Measurements from ENCODE around the gene TBL2. TPM values are rescaled to one million over a fixed set of nuclear protein-coding genes. Genes with fewer than 3 reads are reported as not detected.
A peak's percentile ranks its signal among the peaks of the same experiment; 100 is the strongest.

The TBL2 gene
- total RNA-seq, 1 experiment from 2014 or later: 32.3 TPM

- peaks cover 20% of the 10 kb centered on the region for H3K36me3 Mint-ChIP-seq
- TF ChIP-seq CREM (CRISPR knock-in tag; IDR thresholded peaks at IDR 0.05) (no peak), NR1H2 (CRISPR knock-in tag; IDR thresholded peaks at IDR 0.05) (no peak), RELA (CRISPR knock-in tag; IDR thresholded peaks at IDR 0.05; ENCODE audit: borderline replicate concordance) (no peak), PREB (CRISPR knock-in tag; IDR thresholded peaks at IDR 0.05; ENCODE audit: borderline replicate concordance) (no peak), ZNF121 (CRISPR knock-in tag; IDR thresholded peaks at IDR 0.05) (peak; percentile 86), GTF2I (CRISPR knock-in tag; conservative IDR thresholded peaks at IDR 0.05) (0 out of 2 replicates have a peak, but pooled peaks have one; percentile 7), NFATC4 (CRISPR knock-in tag; IDR thresholded peaks at IDR 0.05) (no peak)
- no peaks in the 10 kb centered on the region for H3K4me1 Mint-ChIP-seq
- no peak for DNase-seq (ENCODE audit: low spot score)
- H3K27ac Mint-ChIP-seq: no peak overlapping the region
- H3K9me3 Mint-ChIP-seq: no peaks in the 10 kb centered on the region
- CTCF ChIA-PET: no interaction called here
- POLR2A ChIA-PET: no interaction called here
- no peak for ATAC-seq
- no peaks in the 10 kb centered on the region for H3K27me3 Mint-ChIP-seq (ENCODE audit: low read depth)
- H3K4me3 Mint-ChIP-seq: no peak overlapping the region
Measured at GRCh38 chr7:73544678-73545077, 33.7 kb downstream of the TBL2 start.

DNA sequence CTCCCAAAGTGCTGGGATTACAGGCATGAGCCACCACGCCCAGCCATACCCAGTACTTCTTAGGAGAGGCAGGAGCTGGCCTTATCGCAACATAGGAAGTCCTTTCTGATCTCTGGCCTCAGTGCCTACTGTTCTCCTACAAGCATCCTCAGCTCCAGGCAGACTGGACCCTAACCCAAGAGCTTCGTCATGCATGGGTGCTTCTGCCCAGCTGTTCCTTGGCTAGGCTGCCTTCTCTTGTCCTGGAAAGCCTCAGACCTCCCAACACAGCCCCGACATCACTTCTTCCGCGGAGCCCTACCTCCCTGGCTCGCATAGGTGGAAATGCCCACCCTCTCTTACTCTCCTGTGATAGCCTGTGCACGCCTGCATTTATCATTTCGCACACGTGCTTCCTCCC, 36.7 kb downstream of the TBL2 start:
- POLR2A ChIA-PET: no interaction called here
- Mint-ChIP-seq H3K36me3 (peaks cover 36% of the 10 kb centered on the region), H3K27me3 (ENCODE audit: low read depth) (no peaks in the 10 kb centered on the region), H3K4me3 (no peak overlapping the region), H3K9me3 (no peaks in the 10 kb centered on the region), H3K4me1 (no peaks in the 10 kb centered on the region), H3K27ac (peak overlapping the region; percentile 76; the same call in 1 of the 2 replicates)
- DNase-seq (ENCODE audit: low spot score) (no peak), ATAC-seq (no peak)
- CTCF ChIA-PET: no interaction called here
- no peak for TF ChIP-seq ZBTB21 (CRISPR knock-in tag; IDR thresholded peaks at IDR 0.05; ENCODE audit: borderline replicate concordance)
- TF ChIP-seq, protein P1, sequence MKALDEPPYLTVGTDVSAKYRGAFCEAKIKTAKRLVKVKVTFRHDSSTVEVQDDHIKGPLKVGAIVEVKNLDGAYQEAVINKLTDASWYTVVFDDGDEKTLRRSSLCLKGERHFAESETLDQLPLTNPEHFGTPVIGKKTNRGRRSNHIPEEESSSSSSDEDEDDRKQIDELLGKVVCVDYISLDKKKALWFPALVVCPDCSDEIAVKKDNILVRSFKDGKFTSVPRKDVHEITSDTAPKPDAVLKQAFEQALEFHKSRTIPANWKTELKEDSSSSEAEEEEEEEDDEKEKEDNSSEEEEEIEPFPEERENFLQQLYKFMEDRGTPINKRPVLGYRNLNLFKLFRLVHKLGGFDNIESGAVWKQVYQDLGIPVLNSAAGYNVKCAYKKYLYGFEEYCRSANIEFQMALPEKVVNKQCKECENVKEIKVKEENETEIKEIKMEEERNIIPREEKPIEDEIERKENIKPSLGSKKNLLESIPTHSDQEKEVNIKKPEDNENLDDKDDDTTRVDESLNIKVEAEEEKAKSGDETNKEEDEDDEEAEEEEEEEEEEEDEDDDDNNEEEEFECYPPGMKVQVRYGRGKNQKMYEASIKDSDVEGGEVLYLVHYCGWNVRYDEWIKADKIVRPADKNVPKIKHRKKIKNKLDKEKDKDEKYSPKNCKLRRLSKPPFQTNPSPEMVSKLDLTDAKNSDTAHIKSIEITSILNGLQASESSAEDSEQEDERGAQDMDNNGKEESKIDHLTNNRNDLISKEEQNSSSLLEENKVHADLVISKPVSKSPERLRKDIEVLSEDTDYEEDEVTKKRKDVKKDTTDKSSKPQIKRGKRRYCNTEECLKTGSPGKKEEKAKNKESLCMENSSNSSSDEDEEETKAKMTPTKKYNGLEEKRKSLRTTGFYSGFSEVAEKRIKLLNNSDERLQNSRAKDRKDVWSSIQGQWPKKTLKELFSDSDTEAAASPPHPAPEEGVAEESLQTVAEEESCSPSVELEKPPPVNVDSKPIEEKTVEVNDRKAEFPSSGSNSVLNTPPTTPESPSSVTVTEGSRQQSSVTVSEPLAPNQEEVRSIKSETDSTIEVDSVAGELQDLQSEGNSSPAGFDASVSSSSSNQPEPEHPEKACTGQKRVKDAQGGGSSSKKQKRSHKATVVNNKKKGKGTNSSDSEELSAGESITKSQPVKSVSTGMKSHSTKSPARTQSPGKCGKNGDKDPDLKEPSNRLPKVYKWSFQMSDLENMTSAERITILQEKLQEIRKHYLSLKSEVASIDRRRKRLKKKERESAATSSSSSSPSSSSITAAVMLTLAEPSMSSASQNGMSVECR (CRISPR knock-in tag; IDR thresholded peaks at IDR 0.05; ENCODE audit: borderline replicate concordance): no peak
- TF ChIP-seq, protein P2, sequence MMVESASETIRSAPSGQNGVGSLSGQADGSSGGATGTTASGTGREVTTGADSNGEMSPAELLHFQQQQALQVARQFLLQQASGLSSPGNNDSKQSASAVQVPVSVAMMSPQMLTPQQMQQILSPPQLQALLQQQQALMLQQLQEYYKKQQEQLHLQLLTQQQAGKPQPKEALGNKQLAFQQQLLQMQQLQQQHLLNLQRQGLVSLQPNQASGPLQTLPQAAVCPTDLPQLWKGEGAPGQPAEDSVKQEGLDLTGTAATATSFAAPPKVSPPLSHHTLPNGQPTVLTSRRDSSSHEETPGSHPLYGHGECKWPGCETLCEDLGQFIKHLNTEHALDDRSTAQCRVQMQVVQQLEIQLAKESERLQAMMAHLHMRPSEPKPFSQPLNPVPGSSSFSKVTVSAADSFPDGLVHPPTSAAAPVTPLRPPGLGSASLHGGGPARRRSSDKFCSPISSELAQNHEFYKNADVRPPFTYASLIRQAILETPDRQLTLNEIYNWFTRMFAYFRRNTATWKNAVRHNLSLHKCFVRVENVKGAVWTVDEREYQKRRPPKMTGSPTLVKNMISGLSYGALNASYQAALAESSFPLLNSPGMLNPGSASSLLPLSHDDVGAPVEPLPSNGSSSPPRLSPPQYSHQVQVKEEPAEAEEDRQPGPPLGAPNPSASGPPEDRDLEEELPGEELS (CRISPR knock-in tag; IDR thresholded peaks at IDR 0.05): no peak

DNA sequence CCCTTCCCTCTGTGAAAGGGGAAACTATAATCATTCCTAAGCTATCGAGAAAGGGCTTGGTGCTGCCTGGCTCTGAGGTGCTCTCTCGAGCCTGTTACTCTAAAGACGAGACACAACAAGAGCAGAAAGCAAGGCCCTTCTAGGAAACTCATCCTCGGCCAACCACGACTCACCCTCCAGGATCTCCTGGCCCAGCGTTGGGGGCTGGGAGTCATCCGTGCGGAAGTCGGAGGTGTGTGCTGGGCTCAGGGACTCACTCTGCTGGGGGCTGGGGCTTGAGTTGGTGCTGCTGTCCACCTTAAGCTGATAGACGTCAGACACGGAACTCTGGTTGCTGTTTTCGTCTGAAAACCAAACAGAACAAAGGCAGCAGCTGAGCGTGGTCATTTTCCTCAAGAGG, 38.7 kb downstream of the TBL2 start:
- no peaks in the 10 kb centered on the region for H3K9me3 Mint-ChIP-seq
- no peak overlapping the region for H3K27ac Mint-ChIP-seq
- CTCF ChIA-PET: no interaction called here
- no peak overlapping the region for H3K4me3 Mint-ChIP-seq
- DNase-seq (ENCODE audit: low spot score): no peak
- no peaks in the 10 kb centered on the region for H3K27me3 Mint-ChIP-seq (ENCODE audit: low read depth)
- ATAC-seq: no peak
- H3K36me3 Mint-ChIP-seq: peaks cover 40% of the 10 kb centered on the region
- POLR2A ChIA-PET: interaction anchor here (0.7 kb wide), 1 partner anchor 183 kb away, joined by 3 read pairs; no protein-coding TSS in a partner anchor
- H3K4me1 Mint-ChIP-seq: no peaks in the 10 kb centered on the region
- TF ChIP-seq ZNF671 (CRISPR knock-in tag; IDR thresholded peaks at IDR 0.05) (no peak), ZNF138 (CRISPR knock-in tag; conservative IDR thresholded peaks at IDR 0.05) (no peak), ZNF512 (CRISPR knock-in tag; IDR thresholded peaks at IDR 0.05; ENCODE audit: borderline replicate concordance) (no peak), GABPB1 (CRISPR knock-in tag; IDR thresholded peaks at IDR 0.05) (no peak), SMAD3 (CRISPR knock-in tag; IDR thresholded peaks at IDR 0.05; ENCODE audit: borderline replicate concordance) (no peak), MYBL2 (CRISPR knock-in tag; IDR thresholded peaks at IDR 0.05) (no peak), AFF4 (CRISPR knock-in tag; IDR thresholded peaks at IDR 0.05; ENCODE audit: borderline replicate concordance) (no peak)
- TF ChIP-seq, protein P3, sequence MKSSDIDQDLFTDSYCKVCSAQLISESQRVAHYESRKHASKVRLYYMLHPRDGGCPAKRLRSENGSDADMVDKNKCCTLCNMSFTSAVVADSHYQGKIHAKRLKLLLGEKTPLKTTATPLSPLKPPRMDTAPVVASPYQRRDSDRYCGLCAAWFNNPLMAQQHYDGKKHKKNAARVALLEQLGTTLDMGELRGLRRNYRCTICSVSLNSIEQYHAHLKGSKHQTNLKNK (CRISPR knock-in tag; IDR thresholded peaks at IDR 0.05): no peak
